ENCODE data around the gene RAB42.

RAB42 gene

DNA sequence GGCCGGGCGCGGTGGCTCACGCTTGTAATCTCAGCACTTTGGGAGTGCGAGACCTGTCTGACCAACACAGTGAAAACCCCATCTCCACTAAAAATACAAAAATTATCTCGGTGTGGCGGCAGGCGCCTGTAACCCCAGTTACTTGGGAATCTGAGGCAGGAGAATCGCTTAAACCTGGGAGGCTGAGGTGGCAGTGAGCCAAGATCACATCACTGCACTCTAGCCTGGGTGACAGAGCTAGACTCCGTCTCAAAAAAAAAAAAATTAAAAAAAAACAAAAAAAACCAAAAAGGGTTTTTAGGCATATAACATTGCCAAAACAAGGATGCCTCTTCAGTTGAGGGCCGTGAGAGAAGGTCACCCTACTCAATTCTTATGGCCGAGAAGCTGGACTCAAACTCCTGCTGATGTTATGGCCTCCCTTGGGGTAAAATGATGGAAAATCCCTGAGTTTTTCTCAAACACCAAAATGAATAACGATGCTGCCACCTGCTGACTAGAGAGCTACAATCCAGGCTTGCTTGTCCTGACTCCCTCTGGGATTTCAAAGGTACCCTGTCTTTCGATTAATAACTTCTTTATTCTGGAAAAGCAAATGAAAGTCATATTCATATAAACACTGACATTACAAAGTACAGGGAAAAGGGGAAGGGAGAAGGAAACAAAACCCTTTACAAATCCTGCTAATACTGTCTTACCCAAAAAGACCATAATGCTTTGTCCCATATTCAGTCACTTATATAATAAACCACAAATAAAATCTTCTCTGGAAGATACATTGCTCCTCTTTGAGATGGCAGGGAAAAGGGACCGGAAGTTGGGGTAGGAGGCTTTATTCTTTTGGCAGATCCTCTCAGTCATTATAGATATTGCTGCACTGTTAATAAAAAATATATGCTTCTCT lies 10.7 kb downstream of the RAB42 start:
- TF ChIP-seq, protein P1, sequence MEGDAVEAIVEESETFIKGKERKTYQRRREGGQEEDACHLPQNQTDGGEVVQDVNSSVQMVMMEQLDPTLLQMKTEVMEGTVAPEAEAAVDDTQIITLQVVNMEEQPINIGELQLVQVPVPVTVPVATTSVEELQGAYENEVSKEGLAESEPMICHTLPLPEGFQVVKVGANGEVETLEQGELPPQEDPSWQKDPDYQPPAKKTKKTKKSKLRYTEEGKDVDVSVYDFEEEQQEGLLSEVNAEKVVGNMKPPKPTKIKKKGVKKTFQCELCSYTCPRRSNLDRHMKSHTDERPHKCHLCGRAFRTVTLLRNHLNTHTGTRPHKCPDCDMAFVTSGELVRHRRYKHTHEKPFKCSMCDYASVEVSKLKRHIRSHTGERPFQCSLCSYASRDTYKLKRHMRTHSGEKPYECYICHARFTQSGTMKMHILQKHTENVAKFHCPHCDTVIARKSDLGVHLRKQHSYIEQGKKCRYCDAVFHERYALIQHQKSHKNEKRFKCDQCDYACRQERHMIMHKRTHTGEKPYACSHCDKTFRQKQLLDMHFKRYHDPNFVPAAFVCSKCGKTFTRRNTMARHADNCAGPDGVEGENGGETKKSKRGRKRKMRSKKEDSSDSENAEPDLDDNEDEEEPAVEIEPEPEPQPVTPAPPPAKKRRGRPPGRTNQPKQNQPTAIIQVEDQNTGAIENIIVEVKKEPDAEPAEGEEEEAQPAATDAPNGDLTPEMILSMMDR (IDR thresholded peaks at IDR 0.05; ENCODE audit: extremely low read depth, insufficient read depth, missing control alignments): peak; percentile 73
- peak; percentile 48 for DNase-seq (ENCODE audit: low spot score)
- in situ Hi-C loops (cut with MboI; ENCODE audit: low pct_unique_long_range_greater_than_20kb, low sequenced_read_pairs, unreplicated experiment): loop anchor here (10.0 to 25.0 kb wide), 2 partner anchors 88 to 190 kb away; no protein-coding TSS in a partner anchor

DNA sequence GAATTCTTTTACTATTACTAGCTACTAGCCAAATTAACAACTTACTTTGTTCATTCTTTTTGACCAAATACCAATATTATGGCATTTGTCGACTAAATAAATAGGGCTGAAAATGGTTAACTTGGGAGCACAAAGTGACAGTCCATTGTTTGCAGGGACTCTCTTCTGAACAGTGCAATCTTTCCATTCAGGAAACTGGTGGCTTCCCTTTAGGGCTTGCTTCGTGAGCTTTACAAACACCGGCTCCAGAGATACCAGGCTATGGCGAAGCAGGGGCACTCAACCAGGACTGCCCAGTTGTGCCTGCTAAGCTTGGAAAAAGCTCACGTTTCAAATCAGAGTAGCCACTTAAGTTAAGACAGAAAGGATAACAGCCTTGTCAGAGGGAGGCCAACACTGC lies 12.3 kb downstream of the RAB42 start:
- in situ Hi-C loops (cut with MboI; ENCODE audit: low pct_unique_long_range_greater_than_20kb, low sequenced_read_pairs, unreplicated experiment): loop anchor here (10.0 to 25.0 kb wide), 2 partner anchors 90 to 192 kb away; no protein-coding TSS in a partner anchor
- DNase-seq (ENCODE audit: low spot score): no peak
- TF ChIP-seq, protein P1 (IDR thresholded peaks at IDR 0.05; ENCODE audit: extremely low read depth, insufficient read depth, missing control alignments): no peak

DNA sequence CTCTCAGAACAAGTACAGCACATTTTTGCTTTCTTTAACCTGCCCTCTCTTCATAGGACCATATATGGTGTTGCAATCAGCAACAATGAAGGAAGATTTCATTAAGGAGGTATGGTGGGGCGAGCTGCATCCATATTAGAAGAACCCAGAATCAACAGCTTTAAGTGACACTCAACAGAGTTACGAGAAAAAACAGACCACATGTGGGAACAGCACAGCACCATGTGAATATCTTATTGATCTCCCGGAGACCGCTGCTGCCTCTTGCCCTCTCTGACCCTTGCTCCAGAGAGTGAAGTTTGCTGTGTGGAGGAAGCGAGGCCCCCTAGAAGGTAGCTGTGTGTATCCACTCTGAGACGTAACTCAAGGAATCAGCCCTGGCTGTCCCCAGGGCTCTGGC lies 12.9 kb downstream of the RAB42 start:
- in situ Hi-C loops (cut with MboI; ENCODE audit: low pct_unique_long_range_greater_than_20kb, low sequenced_read_pairs, unreplicated experiment): loop anchor here (10.0 to 25.0 kb wide), 2 partner anchors 90 to 193 kb away; no protein-coding TSS in a partner anchor
- TF ChIP-seq, protein P1 (IDR thresholded peaks at IDR 0.05; ENCODE audit: extremely low read depth, insufficient read depth, missing control alignments): no peak
- no peak for DNase-seq (ENCODE audit: low spot score)

DNA sequence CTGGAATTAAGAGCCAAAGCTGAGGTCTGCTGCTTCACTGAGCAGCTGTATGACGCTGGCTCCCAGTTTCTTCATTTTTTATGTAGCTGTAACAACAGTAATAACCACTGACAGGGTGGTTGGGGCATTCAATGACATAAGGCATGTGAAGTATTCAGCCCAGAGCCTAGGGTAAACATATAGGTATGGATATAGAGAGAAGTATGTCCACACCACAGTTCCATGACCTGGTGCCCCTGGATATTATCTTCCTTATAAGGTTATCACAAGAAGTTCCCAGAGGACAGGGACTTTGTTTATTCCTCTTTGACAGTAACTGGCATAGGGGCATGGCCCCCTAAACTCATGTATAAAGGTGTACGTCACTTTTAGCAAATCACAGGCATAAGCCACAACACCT lies 14.7 kb downstream of the RAB42 start:
- in situ Hi-C loops (cut with MboI; ENCODE audit: low pct_unique_long_range_greater_than_20kb, low sequenced_read_pairs, unreplicated experiment): loop anchor here (10.0 to 25.0 kb wide), 2 partner anchors 92 to 194 kb away; no protein-coding TSS in a partner anchor
- DNase-seq (ENCODE audit: low spot score): no peak
- TF ChIP-seq, protein P1 (IDR thresholded peaks at IDR 0.05; ENCODE audit: extremely low read depth, insufficient read depth, missing control alignments): no peak

DNA sequence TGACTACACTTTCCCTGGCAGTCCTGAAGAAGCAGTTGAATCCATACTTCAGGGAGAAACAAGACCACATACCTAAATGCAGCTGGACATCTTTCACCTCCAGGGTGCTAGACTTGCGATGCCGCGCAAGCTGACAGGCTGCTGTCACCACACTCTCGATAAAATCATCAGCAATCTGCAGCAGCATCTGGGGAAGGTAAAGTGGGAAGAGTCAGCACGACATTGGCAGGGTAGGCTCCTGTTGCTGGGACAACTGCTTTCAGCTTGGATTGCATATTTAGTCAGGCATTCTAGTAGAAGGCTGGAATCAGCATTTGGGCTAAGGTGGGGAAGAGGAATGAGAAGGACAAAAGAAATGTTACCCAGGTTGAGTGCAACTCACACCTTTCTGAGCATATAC lies 21.1 kb downstream of the RAB42 start:
- in situ Hi-C loops (cut with MboI; ENCODE audit: low pct_unique_long_range_greater_than_20kb, low sequenced_read_pairs, unreplicated experiment): loop anchor here (25.0 kb wide), 1 partner anchor 201 kb away; no protein-coding TSS in a partner anchor
- DNase-seq (ENCODE audit: low spot score): no peak
- TF ChIP-seq, protein P1 (IDR thresholded peaks at IDR 0.05; ENCODE audit: extremely low read depth, insufficient read depth, missing control alignments): no peak

DNA sequence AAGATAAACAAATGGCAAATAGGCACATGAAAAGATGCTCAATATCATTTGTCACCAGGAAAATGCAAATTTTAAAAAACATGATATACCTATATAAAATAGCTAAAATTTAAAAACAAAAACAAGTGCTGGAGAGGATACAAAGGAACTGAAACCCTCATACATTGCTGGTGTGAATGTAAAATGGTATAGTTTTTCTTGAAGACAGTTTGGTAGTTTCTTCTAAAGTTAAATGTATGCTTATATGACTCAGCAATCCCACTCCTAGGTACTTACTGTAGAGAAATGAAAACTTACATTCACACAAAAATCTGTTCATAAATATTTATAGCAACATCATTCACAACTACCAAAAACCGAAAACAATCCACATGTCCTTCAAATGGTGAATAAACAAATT lies 39.6 kb downstream of the RAB42 start:
- peak; percentile 42 for DNase-seq (ENCODE audit: low spot score)
- in situ Hi-C loops (cut with MboI; ENCODE audit: low pct_unique_long_range_greater_than_20kb, low sequenced_read_pairs, unreplicated experiment): no loop called here
- TF ChIP-seq, protein P1 (IDR thresholded peaks at IDR 0.05; ENCODE audit: extremely low read depth, insufficient read depth, missing control alignments): no peak

Measured in GM13977 (cell line).